A673 (cell line): ENCODE measurements around the gene RPS6KA2.

Experiments used
- CTCF ChIP-seq: fragments of 300-800, 200-600 bp; sonication (generic); conservative IDR thresholded peaks from 2 replicates; pipeline ENCODE4 v1.5.1; 2017; ENCODE audit warnings: low read depth, mild to moderate bottlenecking, antibody characterized with exemption, low read length, moderate library complexity, mixed read lengths
- EZH2 ChIP-seq: fragments of 200-600 bp; sonication (generic); IDR thresholded peaks from 2 replicates; pipeline ENCODE4 v1.6.1; 2017; ENCODE audit warnings: borderline replicate concordance, low read depth, mild to moderate bottlenecking, mixed read lengths, antibody characterized with exemption, low read length; ENCODE audit not compliant: poor library complexity, severe bottlenecking

GRCh38 chr6:166360243-166361076, 266.6 kb downstream of the RPS6KA2 start:
- TF ChIP-seq CTCF (no peak), EZH2 (no peak)
